Stimulated activated CD8-positive, alpha-beta memory T cell treated with anti-CD3 and anti-CD28 coated beads, Interleukin-7, amount 100 ng/mL, for 24 hours (primary cell): Measurements from ENCODE around the gene KLHL11.

Source experiments
- DNase-seq: peaks from one replicate; pipeline ENCODE4 v3.0.0-alpha.2; 2020; ENCODE audit warnings: low read depth

The KLHL11 gene, protein sequence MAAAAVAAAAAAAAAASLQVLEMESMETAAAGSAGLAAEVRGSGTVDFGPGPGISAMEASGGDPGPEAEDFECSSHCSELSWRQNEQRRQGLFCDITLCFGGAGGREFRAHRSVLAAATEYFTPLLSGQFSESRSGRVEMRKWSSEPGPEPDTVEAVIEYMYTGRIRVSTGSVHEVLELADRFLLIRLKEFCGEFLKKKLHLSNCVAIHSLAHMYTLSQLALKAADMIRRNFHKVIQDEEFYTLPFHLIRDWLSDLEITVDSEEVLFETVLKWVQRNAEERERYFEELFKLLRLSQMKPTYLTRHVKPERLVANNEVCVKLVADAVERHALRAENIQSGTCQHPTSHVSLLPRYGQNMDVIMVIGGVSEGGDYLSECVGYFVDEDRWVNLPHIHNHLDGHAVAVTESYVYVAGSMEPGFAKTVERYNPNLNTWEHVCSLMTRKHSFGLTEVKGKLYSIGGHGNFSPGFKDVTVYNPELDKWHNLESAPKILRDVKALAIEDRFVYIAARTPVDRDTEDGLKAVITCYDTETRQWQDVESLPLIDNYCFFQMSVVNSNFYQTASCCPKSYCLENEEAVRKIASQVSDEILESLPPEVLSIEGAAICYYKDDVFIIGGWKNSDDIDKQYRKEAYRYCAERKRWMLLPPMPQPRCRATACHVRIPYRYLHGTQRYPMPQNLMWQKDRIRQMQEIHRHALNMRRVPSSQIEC

DNA sequence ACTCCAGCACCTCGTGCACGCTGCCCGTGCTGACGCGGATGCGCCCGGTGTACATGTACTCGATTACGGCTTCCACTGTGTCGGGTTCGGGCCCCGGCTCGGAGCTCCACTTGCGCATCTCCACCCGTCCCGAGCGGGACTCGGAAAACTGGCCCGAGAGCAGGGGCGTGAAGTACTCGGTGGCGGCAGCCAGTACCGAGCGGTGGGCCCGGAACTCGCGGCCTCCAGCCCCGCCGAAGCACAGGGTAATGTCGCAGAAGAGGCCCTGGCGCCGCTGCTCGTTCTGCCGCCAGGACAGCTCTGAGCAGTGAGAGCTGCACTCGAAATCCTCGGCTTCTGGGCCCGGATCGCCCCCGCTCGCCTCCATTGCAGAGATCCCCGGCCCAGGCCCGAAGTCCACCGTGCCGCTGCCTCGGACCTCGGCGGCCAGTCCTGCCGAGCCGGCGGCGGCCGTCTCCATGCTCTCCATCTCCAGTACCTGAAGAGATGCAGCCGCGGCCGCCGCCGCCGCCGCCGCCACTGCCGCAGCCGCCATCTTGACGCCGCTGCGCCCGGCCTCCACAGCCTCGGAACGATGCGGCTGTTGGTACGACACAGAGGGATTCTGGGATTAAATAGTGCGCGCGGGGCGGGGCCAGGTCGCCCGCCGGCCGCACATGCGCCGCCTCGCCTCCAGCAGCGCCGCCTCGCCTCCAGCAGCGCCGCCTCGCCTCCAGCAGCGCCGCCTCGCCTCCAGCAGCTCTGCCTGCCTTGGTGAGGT, at the start of gene KLHL11:
Gene KLHL11, minus strand, starts transcription at position 588 of the 760 bp plus-strand sequence. Its CDS starts 53 bp downstream, at position 535.
- DNase-seq: peak; percentile 71

DNA sequence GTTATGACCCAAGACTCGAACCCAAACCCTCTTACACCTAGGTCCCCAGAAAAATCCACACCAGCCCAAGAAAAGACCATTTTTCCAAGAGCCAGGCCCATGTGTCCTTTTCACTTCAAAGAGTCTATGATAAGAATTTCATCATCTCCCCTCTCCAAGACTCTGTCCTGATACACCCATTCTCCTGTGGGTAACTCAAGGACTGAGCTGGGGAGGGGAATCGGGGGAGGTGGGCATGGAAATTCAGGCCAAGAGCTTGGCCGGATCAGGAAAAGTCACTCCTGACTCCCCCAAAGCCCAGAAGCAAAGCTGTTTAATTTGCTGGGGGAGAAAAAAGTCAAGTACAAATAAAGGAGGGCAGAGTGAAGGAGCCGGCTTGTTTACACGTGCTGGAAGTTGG, 49.8 kb upstream of the KLHL11 start:
- no peak for DNase-seq

GRCh38 chr17:41914358-41914766, 49.1 kb upstream of the KLHL11 start:
- no peak for DNase-seq

GRCh38 chr17:41913798-41914197, 48.6 kb upstream of the KLHL11 start:
- DNase-seq: no peak

GRCh38 chr17:41912925-41913324, 47.7 kb upstream of the KLHL11 start:
- DNase-seq: no peak

DNA sequence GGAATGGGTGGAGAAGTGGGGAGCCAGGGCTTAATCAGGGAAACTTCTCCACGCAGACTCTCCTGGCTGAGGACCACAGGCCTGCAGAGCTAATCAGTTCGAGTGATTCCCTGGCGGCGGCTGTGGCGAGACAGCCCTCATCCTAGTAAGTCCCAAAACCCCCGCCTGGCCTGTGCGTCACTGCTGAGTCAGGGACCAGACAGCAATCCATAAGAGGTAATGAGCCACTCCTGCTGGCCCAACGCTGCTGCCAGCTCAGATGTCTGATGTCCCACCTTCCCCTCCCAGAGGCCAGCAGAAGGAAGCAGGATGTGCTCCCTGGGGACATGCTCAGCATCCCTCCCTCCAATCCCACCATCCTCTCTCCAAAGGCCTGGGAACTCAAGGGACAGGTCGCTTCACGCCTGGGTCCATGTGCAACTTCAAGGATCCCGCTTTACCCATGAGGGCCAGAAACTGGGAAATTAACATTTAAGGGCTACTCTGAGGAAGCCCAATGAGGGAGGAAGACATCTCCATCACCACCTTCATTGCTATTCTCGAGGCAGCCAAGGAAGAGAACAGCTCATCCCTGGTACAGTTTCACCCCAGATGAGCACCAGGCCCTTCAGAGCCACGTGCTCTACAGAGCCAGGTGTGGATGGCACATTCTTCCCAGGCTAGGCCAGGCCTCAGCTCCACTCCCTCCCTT, 45.6 kb upstream of the KLHL11 start:
- DNase-seq: no peak

- DNase-seq: no peak
These were observed 43.9 kb upstream of the KLHL11 start for GRCh38 chr17:41909088-41909487.

- DNase-seq: no peak
These were observed 42.7 kb upstream of the KLHL11 start for GRCh38 chr17:41907633-41908539.

DNA sequence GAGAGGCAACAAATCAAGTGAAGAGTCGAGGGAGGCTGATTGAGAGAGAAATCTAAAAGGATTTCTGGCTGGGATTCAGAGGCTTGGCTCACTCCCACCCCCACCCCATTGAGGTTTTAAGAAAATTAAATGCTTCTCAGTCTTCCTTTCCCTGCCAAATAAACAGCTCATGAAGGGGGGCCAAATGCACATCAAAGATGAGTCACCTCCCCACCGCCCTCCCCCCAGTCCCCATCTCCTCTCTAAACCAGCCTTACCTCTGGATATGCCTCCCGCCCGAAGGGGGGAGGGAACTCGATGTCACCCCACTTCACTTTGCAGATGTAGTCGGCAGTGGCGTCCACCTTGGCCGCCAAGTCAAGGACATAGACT, 41.9 kb upstream of the KLHL11 start:
- DNase-seq: no peak

GRCh38 chr17:41906465-41907184, 41.4 kb upstream of the KLHL11 start:
- DNase-seq: no peak

GRCh38 chr17:41905172-41905571, 39.9 kb upstream of the KLHL11 start:
- DNase-seq: no peak

DNA sequence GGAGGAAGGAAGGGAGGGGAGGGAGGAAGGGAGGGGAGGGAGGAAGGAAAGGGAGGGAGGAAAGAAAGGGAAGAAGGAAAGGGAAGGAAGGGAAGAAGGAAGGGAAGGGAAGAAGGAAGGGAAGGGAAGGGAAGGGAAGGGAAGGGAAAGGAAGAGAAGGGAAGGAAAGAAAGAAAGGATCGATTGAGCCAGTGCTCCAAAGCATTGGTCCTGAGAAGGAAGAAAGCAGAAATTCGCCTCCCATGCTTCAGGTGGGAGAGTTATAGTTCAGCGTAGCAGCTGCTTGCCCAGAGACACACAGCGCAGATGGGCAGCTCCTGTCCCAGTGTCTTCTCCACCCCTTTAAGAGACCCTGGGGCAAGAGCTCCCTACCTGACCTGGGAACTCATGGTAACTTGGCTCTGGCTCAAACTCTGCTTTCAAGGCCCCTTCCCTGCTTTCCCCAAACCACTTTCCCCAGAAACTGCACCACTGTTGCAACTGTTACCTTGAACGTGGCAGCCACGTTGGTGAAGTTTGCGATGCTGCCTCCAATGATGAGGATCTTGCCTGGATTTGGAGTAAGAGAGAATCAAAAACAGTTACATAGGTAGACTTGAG, 39.1 kb upstream of the KLHL11 start:
- no peak for DNase-seq

- no peak for DNase-seq
These were observed 36.4 kb upstream of the KLHL11 start for GRCh38 chr17:41901646-41902045.

DNA sequence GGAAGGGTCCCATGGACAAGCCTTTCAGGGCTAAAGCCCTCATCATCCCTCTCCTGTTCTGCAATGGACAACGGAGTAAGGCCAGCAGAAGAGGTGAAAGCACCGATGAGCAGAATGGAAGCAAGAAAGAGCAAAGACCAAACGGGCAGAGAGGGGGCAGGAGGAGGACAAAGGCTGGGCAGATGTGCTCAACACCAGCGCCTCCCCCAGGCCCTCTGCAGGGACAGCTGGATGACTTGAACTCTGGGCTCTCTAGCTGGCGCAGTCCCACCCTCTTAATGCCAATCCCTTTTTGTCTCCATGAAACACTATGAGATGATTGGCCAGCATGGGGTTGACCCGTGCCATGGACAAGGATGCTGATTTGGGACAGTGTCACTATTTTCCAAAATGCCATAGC, 31.5 kb upstream of the KLHL11 start:
- DNase-seq: no peak

GRCh38 chr17:41895617-41896016, 30.4 kb upstream of the KLHL11 start:
- no peak for DNase-seq

DNA sequence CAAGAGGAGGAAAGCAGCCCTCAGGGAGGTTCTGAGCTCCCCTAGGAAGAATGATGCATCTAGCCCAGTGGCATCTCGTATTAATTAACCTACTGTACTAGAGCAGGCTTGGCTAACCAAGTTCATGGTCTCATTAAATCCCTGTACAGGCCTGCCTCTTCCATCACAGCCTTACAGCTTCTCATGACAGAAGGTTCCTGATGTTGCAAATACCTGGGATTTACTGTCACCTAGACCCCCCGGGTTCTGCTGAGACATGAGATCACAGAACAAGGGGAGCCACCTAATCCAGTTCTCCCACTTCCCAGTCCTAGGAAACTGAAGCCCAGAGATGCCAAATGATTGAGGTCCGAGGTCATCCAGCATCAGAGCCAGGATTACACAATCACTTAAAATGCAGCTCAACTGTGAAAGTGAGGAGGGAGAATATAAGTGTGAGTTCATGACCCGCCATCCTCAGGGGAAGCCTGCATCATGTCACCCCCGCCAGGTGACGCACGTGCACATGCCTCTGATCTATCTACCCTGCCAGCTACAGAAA, 29.6 kb upstream of the KLHL11 start:
- no peak for DNase-seq

- DNase-seq: no peak
These were observed 28.2 kb upstream of the KLHL11 start for GRCh38 chr17:41893384-41893783.

DNA sequence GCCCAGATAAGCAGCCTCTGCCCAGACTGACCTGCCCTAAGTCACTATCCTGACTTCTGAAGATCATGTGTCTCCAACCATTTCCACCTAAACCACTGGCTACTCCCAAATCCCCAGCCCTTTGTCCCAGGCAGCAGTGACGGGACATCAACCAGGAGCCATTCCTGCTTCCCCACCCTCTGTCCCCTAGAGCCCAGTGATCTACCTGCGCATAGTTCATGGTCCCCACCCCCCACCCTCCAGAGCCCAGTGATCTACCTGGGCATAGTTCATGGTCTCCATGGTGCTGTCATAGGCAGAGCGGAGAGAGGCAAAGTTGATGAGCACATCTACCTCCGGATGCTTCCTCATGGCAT, 26.8 kb upstream of the KLHL11 start:
- DNase-seq: no peak

GRCh38 chr17:41891135-41892020, 26.2 kb upstream of the KLHL11 start:
- DNase-seq: no peak
